ENCODE data around the gene MACROD2.

GRCh38 chr20:15395457-15395856, 1400.1 kb downstream of the MACROD2 start:
- TF ChIP-seq CTCF (IDR thresholded peaks at IDR 0.05) (no peak), EP300 (IDR thresholded peaks at IDR 0.05) (no peak), POLR2A (IDR thresholded peaks at IDR 0.05) (no peak)
